SU-DHL-6 (cell line): Measurements from ENCODE around the gene CCDC182.

Source experiments
- H2AFZ ChIP-seq: fragments of 200-600 bp; sonication (generic); 2 replicates; pipeline ENCODE4 v1.6.1; 2014; ENCODE audit warnings: low read depth, mild to moderate bottlenecking, moderate library complexity, mixed read lengths, antibody characterized with exemption, low read length; ENCODE audit not compliant: severe bottlenecking
- H3F3A ChIP-seq: fragments of 200-600 bp; shearing (Covaris generic); 2 replicates; pipeline ENCODE4 v1.6.0; 2016; ENCODE audit warnings: antibody characterized with exemption, mild to moderate bottlenecking; ENCODE audit not compliant: insufficient read depth
- H3K27ac ChIP-seq: fragments of 200-600 bp; sonication (generic); 2 replicates; pipeline ENCODE4 v1.5.1; 2016; ENCODE audit warnings: low read depth, mild to moderate bottlenecking, low read length, moderate library complexity, mixed read lengths
- H3K27me3 ChIP-seq: fragments of 200-600 bp; sonication (generic), shearing (Covaris generic); 2 replicates; pipeline ENCODE4 v1.6.0; 2014; ENCODE audit warnings: mild to moderate bottlenecking, low read length
- H3K36me3 ChIP-seq: fragments of 200-600 bp; sonication (generic); 2 replicates; pipeline ENCODE4 v1.6.1; 2014; ENCODE audit warnings: mild to moderate bottlenecking, low read length, mixed read lengths
- H3K4me2 ChIP-seq: fragments of 300-600, 200-600 bp; shearing (Covaris generic), sonication (generic); 2 replicates; pipeline ENCODE4 v1.6.0; 2014; ENCODE audit warnings: low read length, low read depth, mild to moderate bottlenecking; ENCODE audit not compliant: poor library complexity, severe bottlenecking
- H3K4me3 ChIP-seq: fragments of 200-600 bp; sonication (generic); 2 replicates; pipeline ENCODE4 v1.5.1; 2014; ENCODE audit warnings: antibody characterized with exemption, low read length, mild to moderate bottlenecking, mixed read lengths; ENCODE audit not compliant: insufficient read depth, poor library complexity, severe bottlenecking
- H3K79me2 ChIP-seq: fragments of 200-600 bp; sonication (generic); 2 replicates; pipeline ENCODE4 v1.6.1; 2014; ENCODE audit warnings: mild to moderate bottlenecking, low read length, moderate library complexity; ENCODE audit not compliant: insufficient read depth
- H3K9ac ChIP-seq: fragments of 200-600 bp; sonication (generic); 2 replicates; pipeline ENCODE4 v1.7.0; 2014; ENCODE audit warnings: mild to moderate bottlenecking, low read length
- H3K9me2 ChIP-seq: fragments of 200-600 bp; sonication (generic); replicated peaks from 2 replicates; pipeline ENCODE4 v1.6.1; 2014; ENCODE audit warnings: low read length; ENCODE audit not compliant: insufficient read depth
- H3K9me3 ChIP-seq: fragments of 200-600 bp; sonication (generic); 2 replicates; pipeline ENCODE4 v1.6.1; 2014; ENCODE audit warnings: low read length, mixed read lengths; ENCODE audit not compliant: insufficient read depth
- H4K20me1 ChIP-seq: fragments of 200-600 bp; sonication (generic); 2 replicates; pipeline ENCODE4 v1.6.1; 2014; ENCODE audit warnings: low read depth, mild to moderate bottlenecking, antibody characterized with exemption, low read length, moderate library complexity, mixed read lengths
- CTCF ChIP-seq: fragments of 200-600 bp; sonication (generic); IDR thresholded peaks from one replicate; pipeline ENCODE4 v1.5.1; 2017; ENCODE audit warnings: antibody characterized with exemption, mild to moderate bottlenecking, low read length, moderate library complexity; ENCODE audit not compliant: insufficient read depth, poor library complexity, severe bottlenecking
- EZH2phosphoT487 ChIP-seq: fragments of 200-600 bp; sonication (generic), shearing (Covaris generic); conservative IDR thresholded peaks from 2 replicates; pipeline ENCODE4 v1.6.1; 2018; ENCODE audit warnings: mild to moderate bottlenecking, antibody characterized with exemption, low read length, moderate library complexity, mixed read lengths

CCDC182 gene

GRCh38 chr17:57726213-57726790 is 18.8 kb downstream of the CCDC182 start:
- Histone ChIP-seq H3K27ac (no peak overlapping the region), H3K27me3 (no peaks in the 10 kb centered on the region), H3K4me2 (no peak overlapping the region), H3K9ac (no peak overlapping the region), H3K9me2 (no peaks in the 10 kb centered on the region), H3K9me3 (no peaks in the 10 kb centered on the region), H3K4me3 (no peak overlapping the region), H3K36me3 (no peaks in the 10 kb centered on the region), H2AFZ (no peak overlapping the region), H3F3A (no peaks in the 10 kb centered on the region), H4K20me1 (no peaks in the 10 kb centered on the region), H3K79me2 (no peaks in the 10 kb centered on the region)
- no peak for TF ChIP-seq CTCF
- TF ChIP-seq EZH2phosphoT487, result no peak

GRCh38 chr17:57724729-57725125 is 20.4 kb downstream of the CCDC182 start:
- no peaks in the 10 kb centered on the region for H3F3A ChIP-seq
- H3K36me3 ChIP-seq, result no peaks in the 10 kb centered on the region
- no peaks in the 10 kb centered on the region for H3K79me2 ChIP-seq
- H3K27me3 ChIP-seq, result no peaks in the 10 kb centered on the region
- no peak overlapping the region for H3K4me2 ChIP-seq
- no peak overlapping the region for H3K4me3 ChIP-seq
- H4K20me1 ChIP-seq, result no peaks in the 10 kb centered on the region
- H3K9ac ChIP-seq, result no peak overlapping the region
- H3K9me2 ChIP-seq, result no peaks in the 10 kb centered on the region
- TF ChIP-seq EZH2phosphoT487 (no peak), CTCF (no peak)
- H2AFZ ChIP-seq, result no peak overlapping the region
- no peak overlapping the region for H3K27ac ChIP-seq
- no peaks in the 10 kb centered on the region for H3K9me3 ChIP-seq

- H3K27me3 ChIP-seq, result no peaks in the 10 kb centered on the region
- H3K4me3 ChIP-seq, result no peak overlapping the region
- TF ChIP-seq EZH2phosphoT487 (no peak), CTCF (no peak)
- no peaks in the 10 kb centered on the region for H3K79me2 ChIP-seq
- H3K9me2 ChIP-seq, result no peaks in the 10 kb centered on the region
- no peak overlapping the region for H2AFZ ChIP-seq
- H4K20me1 ChIP-seq, result no peaks in the 10 kb centered on the region
- no peak overlapping the region for H3K4me2 ChIP-seq
- H3K9me3 ChIP-seq, result no peaks in the 10 kb centered on the region
- H3K9ac ChIP-seq, result no peak overlapping the region
- no peaks in the 10 kb centered on the region for H3K36me3 ChIP-seq
- no peak overlapping the region for H3K27ac ChIP-seq
- no peaks in the 10 kb centered on the region for H3F3A ChIP-seq
Measured at GRCh38 chr17:57724026-57724728, 20.9 kb downstream of the CCDC182 start.
